GM21360 (cell line): ENCODE results near the gene VARS2.
"Not testable (repeated sequence)": the region's sequence is repeated elsewhere in the genome, so short reads cannot be mapped to it uniquely, and the experiment has no call there.

Experiments
- ATAC-seq: cut with Tn5 transposase; IDR thresholded peaks from one replicate; pipeline ENCODE4 v1.9.1; 2021; ENCODE audit warnings: mild to moderate bottlenecking, moderate library complexity; ENCODE audit not compliant: unreplicated experiment

Gene VARS2

DNA sequence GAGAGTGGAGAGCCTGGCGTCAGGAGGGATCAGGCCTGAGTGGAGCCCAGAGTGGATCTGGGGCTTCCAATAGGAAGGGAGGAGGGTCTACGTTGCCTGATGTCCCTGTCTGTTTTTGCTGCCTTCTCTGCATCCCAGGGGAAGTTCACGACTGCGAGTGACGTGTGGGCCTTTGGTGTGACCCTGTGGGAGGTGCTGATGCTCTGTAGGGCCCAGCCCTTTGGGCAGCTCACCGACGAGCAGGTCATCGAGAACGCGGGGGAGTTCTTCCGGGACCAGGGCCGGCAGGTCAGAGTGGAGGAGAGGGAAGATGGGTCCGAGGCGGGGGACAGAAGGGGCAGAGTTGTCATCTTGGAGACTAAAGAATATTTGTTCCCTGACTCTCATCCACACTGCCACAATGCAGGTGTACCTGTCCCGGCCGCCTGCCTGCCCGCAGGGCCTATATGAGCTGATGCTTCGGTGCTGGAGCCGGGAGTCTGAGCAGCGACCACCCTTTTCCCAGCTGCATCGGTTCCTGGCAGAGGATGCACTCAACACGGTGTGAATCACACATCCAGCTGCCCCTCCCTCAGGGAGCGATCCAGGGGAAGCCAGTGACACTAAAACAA, 15.2 kb upstream of the VARS2 start:
- ATAC-seq = no peak

DNA sequence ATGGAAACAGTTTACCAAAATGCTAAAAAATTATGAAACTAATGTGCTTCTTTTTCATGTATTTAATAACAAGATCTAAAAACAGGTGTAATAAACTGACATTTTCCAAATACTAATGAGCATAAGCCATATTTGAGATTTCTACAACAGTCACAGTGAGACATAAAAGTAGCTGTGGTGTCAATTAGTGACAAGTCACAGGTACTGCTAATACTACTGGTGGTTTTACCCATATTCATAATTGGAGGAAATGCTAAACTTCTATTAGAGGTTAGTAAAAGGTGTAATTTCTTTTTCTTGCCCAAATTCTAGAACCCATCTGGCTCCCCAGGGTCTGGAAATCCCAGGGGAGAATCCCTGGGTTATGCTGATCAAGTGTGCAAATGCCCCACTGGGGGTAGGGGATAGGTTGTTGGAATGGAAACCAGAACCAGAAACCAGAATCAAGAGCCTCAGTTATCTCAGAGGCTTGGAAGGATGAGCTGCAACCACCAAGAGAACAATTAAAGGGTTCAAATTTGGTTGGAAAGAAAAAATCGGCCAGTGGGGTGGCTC, 13.1 kb upstream of the VARS2 start:
- no peak for ATAC-seq

DNA sequence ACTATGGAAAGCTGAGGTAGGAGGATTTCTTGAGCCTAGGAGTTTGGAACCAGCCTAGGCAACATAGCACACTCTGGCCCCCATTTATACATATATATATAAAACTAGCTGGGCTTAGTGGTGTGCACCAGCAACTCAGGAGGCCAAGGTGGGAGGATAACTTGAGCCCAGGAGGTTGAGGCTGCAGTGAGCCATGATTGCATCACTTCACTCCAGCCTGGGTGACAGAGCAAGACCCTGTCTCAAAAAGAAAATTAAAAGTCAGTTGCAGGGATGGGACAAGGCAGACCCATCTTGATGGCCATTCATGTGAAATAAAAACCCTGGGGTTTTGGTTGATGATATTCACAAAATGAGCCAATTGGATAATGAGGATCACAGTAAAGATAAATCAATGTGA, 12.6 kb upstream of the VARS2 start:
- no peak for ATAC-seq

DNA sequence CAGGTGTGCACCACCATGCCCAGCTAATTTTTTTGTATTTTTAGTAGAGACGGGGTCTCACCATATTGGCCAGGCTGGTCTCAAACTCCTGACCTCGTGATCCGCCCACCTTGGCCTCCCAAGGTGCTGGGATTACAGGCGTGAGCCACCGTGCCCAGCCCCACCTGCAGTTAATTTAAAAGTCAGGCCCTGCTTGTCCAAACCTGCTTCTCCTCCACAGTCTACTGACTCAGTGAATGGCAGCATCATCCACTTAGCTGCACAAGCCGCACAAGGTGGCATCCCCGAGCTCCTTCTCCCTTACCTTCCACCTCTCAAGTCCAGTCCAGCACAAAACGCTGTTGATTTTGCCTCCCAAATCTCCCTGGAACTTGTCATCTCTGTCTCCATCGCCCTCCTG, 11.8 kb upstream of the VARS2 start:
- ATAC-seq = not testable (repeated sequence)

DNA sequence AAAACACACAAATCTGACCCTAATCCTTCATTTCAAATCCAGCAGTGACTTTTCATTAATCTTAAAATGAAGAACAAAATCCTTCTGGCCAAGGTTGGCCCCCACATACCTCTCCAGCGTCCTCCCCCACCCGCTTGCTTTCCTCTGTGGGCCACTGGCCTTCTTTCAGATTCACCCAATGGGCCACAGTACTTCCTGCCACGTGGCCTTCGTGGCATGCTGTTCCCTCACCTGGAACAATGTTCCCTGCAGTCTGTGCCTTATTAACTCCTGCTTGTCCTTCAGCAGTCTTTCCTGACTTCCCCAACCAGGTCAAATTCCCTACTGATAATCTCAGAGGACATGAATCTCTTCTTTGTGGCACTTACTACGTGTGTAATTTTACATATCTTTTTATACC, 11.3 kb upstream of the VARS2 start:
- ATAC-seq = no peak

DNA sequence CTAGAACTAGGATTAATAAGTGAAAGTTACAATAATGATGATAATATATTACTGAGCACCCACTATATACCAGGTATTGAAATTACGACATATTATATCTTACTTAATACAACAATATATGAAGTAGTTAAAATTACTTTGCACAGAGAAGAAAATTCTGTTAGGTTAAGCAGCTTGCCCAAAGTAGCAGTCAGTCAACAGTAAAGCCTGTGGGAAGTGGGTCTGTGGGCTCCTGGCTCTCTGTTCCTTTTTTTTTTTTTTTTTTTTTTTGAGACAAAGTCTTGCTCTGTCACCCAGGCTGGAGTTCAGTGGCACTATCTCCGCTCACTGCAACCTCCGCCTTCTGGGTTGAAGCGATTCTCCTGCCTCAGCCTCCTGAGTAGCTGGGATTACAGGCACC, 10.8 kb upstream of the VARS2 start:
- ATAC-seq = no peak

DNA sequence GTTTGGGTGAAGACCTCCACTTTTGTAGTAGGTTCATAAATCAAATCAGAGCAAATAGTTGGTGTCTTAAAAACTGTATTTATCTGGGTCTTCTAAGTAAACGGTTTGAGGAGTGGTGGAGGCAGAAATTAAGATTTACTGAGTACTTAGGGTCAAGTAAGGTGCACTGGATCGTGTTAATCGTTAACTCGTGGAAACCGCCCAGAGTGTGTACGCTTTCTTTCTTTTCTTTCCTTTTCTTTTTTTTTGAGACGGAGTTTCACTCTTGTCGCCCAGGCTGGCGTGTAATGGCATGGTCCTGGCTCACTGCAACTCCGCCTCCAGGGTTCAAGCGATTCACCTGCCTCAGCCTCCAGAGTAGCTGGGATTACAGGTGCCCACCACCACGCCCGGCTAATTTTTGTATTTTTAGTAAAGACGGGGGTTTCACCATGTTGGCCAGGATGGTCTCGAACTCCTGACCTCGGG, 6.7 kb upstream of the VARS2 start:
- ATAC-seq = not testable (repeated sequence)

DNA sequence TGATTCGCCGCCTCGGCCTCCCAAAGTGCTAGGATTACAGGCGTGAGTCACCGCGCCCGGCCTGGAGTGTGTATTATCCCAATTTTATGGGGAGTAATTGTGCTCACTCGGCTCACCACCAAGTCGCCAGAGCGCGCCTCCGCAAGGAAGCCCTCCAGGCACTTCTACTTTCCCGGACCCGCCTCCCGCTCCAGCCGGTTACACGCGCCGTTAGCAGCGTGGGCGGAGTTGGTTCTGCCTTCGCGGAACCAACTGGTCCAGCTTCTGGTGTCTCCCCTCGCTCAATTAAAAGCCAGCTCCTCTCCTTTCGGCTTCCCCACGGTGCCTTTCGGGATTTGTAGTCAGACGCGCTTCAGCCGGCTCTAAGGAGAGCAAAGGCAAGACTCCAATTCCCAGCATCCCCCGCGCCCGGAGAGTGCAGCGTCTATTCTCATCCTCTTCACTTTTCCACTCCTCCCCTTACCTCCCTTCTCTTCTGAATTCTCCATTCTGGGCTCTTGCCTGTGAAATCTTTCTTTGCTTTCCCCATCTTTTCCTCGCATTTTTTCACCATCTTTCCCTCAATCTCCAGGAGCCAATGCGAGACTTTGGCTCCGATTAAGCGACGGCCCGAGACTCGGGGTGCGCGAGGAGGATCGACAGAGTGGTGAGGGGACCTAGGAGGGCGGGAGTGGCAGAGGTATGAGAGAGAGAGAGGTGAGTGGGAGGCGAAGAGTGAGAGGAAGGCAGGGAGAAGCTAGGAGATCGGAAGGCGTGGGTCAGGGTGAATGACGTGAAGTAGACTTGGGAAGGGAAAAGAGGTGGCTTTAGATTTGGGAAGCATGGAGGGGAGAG, 6.1 kb upstream of the VARS2 start, which contains the start of gene GTF2H4:
GTF2H4 (plus strand) TSS at position 450 of the 834 bp plus-strand sequence.
- ATAC-seq = peak; percentile 88

DNA sequence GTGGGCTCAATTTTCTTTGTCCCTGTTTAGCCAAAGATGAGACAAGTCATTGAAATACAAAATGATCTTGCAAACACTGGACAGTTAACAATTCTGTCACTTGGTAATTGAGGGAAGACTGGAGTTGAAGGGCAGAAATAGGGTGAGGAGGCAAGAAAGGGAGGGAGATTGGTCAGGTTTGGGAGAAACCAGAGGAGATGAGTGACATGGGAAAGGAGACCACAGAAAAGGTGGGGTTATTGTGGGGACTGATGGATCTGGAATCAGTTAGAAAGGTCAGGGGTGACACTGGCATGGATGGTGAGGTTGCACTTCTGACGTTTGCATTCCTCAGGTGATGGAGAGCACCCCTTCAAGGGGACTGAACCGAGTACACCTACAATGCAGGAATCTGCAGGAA, 5.3 kb upstream of the VARS2 start:
- ATAC-seq = no peak

DNA sequence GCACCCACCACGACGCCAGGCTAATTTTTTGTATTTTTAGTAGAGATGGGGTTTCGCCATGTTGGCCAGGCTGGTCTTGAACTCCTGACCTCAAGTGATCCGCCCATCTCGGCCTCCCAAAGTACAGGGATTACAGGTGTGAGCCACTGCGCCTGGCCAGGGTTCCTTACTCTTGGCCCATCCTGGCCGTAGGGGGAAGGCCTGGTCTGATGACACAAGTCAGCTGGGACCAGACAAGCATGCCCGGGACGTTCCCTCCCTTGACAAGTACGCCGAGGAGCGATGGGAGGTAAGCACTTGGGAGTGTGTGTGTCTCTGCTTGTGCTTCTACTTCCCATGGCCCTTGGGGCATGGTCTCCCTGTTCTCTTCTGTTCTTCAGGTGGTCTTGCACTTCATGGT, 3.6 kb upstream of the VARS2 start:
- ATAC-seq = not testable (repeated sequence)

DNA sequence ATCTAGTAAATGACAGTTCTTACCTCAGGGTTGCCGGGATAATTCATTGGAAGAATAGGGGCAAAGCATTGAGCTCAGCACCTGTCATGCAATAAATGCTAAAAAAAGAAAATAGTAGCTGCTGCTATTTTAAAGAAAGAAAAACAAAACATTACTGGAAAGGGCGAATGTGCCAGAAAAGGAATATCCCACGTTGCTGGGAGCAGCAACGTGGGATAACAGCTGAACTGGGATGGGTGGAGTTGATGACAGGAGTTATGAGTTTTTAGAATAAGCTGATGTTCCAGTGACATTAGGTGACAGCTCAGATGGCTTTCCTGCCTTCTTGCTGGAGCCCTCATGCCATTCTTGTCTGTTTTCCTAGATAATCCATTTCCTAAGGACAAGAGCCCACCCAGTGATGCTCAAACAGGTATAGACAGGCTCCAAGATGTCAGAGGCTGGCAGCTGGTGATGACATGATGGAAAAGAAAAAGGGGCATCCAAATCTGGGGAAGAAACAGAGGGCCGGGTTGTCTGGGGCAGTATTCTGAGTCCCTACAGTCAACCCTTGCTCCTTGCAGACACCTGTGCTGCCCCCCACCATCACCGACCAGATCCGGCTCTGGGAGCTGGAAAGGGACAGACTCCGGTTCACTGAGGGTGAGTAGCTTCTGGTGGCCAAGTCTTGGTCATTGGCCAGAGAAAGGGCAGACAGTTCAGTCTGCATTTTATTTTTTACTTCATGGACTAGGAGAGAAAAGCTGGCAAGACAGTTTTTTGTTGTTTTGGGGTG, 1.1 kb upstream of the VARS2 start:
- ATAC-seq = no peak

DNA sequence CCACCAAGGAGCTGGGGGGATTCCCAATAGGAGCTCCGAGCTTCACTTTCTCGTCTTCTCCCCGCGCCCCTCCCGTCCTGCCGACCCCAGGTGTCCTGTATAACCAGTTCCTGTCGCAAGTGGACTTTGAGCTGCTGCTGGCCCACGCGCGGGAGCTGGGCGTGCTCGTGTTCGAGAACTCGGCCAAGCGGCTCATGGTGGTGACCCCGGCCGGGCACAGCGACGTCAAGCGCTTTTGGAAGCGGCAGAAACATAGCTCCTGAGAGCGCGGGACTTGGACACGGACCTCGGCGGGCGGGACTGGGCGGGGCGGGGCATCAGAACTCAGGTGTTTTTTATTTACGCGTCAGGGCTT, 340 bp upstream of the VARS2 start:
- no peak for ATAC-seq

DNA sequence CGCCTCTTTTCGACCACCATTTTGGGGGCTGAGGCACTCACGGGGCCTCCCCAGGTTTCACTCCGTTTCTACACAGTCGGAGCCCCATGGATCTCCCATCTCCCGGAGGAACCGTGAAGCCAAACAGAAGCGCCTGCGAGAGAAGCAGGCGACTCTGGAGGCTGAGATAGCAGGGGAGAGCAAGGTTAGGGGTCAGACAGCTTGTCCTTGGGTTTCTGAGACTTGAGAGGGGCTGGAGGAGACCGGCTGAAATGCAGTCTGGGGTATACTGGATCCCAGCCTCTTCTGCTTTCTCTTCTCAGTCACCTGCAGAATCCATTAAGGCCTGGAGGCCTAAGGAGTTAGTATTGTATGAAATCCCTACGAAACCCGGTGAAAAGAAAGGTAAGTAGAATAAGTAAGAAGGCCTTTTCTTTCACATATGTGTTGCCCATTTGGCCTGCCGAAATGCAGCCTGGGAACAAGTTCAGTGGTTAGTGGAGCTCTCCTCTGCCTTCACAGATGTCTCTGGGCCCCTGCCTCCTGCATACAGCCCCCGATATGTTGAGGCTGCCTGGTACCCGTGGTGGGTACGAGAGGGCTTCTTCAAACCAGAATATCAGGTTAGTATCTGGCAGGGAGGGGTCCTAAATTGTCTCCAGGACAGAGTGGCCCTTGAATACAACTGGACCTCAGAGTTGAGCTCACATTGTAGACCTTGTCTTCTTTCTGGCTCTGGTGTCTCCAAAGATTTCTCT, 984 bp downstream of the VARS2 start:
- no peak for ATAC-seq

DNA sequence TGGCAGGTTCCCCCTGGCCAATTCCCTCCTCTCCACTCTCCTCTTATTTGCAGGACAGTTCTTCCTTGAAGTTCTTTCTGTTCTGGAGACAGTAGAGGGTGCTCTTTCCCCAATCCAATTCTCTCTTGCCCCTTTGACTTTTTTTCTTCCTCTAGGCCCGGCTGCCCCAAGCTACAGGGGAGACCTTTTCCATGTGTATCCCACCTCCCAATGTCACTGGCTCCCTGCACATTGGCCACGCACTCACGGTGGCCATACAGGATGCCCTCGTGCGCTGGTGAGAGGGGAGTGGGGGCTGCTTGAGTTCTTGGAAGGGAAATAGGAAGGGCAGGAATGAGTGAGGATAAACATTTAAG, 1.5 kb downstream of the VARS2 start:
- no peak for ATAC-seq

DNA sequence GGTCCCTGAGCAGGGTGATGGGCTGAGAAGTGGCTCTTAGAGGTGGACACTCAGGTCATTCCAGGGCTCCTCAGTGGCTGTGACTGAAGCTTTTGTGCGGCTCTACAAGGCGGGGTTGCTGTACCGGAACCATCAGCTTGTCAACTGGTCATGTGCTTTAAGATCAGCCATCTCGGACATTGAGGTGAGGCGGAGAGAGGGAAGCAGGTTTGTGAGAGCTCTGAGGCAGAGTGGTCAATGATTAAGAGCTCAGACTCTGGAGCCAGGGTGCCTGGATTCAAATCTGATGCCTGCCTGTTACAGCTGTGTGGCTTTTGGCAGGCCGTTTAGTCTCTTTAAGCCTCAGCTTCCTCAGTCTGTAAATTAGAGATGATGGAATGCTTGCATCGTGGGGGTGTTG, 3.0 kb downstream of the VARS2 start:
- ATAC-seq = no peak

DNA sequence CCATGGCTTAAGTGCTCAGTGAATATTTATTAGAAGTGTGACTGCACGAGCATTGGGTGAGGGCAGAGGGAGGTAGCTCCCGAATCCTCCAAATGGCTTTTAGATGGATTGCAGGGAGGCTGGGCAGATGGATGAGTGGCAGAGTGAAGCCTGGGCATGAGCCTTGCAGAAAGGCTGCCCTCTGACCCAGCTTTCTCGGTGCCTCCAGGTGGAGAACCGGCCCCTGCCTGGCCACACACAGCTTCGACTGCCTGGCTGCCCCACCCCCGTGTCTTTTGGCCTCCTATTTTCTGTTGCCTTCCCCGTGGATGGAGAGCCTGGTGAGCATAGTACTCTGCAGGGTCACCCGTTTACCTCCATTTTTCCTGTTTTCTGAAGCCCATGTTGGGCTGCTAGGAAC, 3.4 kb downstream of the VARS2 start:
- no peak for ATAC-seq

DNA sequence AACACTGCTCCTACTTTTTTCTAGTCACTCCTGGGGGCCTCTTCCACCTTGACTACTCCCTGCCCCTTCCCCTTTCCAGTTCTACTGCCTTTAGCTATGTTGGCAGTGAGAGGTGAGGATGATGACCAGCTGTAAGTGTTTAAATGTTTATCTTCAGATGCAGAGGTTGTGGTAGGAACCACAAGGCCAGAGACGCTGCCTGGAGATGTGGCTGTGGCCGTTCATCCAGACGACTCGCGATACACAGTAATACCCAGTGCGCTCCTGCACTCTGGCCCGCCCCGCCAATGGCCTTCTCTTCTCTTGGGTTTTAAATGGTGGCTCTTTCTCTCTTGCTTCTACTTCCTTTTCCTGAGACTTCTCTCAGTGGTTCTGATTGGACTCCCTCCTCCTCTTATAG, 4.6 kb downstream of the VARS2 start:
- ATAC-seq = no peak

DNA sequence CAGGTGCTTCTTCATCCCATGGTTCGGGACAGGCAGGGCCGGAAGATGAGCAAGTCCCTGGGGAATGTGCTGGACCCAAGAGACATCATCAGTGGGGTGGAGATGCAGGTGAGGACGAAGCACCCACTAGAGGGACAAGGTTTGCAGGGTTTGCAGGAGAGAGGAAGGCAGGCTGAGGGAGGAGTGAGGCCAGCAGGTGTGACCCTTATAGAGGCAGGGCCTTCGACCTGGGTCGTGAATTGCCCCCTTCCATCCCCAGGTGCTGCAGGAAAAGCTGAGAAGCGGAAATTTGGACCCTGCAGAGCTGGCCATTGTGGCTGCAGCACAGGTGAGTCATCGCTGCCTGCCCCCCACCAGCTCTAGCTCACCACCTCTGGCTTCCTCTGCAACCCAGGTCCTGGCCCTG, 8.4 kb downstream of the VARS2 start:
- no peak for ATAC-seq

DNA sequence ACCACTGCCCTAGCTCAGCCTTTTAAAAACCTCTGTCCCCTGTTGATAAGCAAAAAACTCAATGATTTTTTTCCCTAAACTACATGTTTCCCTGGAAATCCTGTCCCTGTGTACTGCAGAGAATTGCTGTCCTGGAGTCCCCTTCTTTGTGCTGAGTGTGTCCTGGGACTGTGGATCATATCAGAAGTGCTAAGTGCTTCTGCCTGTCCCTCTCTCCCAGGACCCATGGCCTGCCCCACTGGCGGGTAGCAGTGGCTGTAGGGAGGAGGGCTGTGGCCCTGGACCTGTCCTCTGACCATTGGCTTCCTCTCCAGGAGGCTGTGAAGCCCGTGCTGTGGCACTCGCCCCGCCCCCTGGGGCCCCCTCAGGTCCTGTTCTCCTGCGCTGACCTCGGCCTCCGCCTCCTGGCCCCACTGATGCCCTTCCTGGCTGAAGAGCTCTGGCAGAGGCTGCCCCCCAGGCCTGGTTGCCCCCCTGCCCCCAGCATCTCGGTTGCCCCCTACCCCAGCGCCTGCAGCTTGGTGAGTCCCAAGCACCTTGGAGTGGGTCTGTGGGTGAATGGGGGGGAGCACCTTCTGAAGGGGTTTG, 10.1 kb downstream of the VARS2 start:
- not testable (repeated sequence) for ATAC-seq

DNA sequence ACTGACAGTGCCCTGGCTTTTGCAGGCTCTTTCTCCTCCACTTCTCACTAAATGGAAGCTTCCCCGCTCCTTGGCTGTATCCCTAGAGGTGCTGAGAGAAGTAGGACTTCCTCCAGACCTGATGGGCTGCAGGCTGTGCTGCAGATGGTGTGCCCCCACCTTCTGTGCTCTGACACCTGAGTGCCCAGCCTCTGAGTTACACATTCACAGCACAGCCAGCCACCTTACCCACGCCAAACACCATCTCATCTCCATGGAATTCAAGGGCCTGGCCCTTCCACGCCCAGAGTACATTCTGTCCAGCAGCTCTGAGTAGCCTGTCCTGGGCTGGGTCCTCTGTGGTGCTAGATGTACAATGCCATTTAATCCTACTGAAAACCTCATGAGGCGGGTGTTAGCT, 12.6 kb downstream of the VARS2 start:
- ATAC-seq = no peak
